ENCODE data around the gene RALA. TPM values are rescaled to one million over a fixed set of nuclear protein-coding genes. Genes with fewer than 3 reads are reported as not detected.

Gene RALA
- total and polyA plus RNA-seq, 4 donors, result 5.7 to 18.8 (median 9.2) TPM

DNA sequence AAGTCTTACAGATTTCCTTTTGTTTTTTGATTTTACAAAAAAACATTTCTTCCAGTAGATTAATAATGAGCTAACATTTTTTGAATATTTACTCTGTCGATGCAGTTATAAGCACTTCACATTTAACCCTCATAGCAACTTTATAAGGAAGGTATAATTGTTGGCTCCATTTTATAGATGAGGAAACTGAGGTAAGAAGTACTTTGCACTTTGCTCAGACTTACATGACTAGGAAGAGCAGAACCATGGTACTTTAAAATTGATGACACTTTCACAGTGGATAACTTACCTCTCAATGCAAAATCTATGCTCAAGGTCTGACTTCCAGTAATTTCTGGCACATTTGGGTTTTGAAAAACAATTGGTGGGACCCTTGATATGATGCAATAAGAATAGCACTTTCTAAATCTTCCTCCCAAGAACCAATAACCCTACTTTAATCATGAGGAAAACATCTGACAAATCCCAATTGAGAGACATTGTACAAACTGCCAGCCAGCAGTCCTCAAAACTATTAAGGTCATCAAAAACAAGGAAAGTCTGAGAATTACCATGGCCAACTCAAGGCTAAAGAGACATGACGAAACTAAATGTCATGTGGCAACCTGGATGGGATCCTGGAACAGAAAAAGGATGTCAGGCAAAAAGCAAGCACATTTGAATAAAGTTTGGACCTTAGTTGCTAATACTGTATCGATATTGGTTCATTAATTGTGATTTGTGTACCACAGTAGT, 72.6 kb downstream of the RALA start:
- Histone ChIP-seq H3K9me3 (ENCODE audit: control insufficient read depth in 4 of 4, low read length in 3 of 4) (no peaks in the 10 kb centered on the region), H3K4me3 (ENCODE audit: low read depth in 1 of 3, low read length in 3 of 3) (no peak overlapping the region), H3K27ac (ENCODE audit: low read depth in 1 of 2, low read length in 2 of 2) (no peak overlapping the region), H3K9ac (ENCODE audit: low read depth in 1 of 2, low read length in 2 of 2) (no peak overlapping the region), H3K4me1 (ENCODE audit: control insufficient read depth in 4 of 4, insufficient read depth in 4 of 4, low read length in 3 of 4) (no peaks in the 10 kb centered on the region), H3K36me3 (ENCODE audit: control insufficient read depth in 4 of 4, insufficient read depth in 3 of 4, low read depth in 1 of 4, low read length in 3 of 4) (peaks cover 3 to 19% (median 11%) of the 10 kb centered on the region in 4 donors), H3K27me3 (ENCODE audit: control insufficient read depth in 4 of 4, insufficient read depth in 4 of 4, low read length in 3 of 4) (no peaks in the 10 kb centered on the region)
- DNase-seq (ENCODE audit: low spot score), result no peak
- no peak for TF ChIP-seq ZBTB33 (IDR thresholded peaks at IDR 0.05)
- TF ChIP-seq GABPA (IDR thresholded peaks at IDR 0.05 in 1 of 2, conservative IDR thresholded peaks at IDR 0.05 in 1 of 2), result no peak
- no peak for TF ChIP-seq MAX (IDR thresholded peaks at IDR 0.05)
- no peak for TF ChIP-seq REST (IDR thresholded peaks at IDR 0.05)
- TF ChIP-seq HNF4A (conservative IDR thresholded peaks at IDR 0.05), result no peak
- no peak for TF ChIP-seq FOXA2 (IDR thresholded peaks at IDR 0.05)
- no peak for TF ChIP-seq NR2F2 (IDR thresholded peaks at IDR 0.05)
- TF ChIP-seq JUND (IDR thresholded peaks at IDR 0.05), result no peak
- TF ChIP-seq EGR1 (IDR thresholded peaks at IDR 0.05; ENCODE audit: low read depth in 2 of 2), result no peak
- TF ChIP-seq RXRA (IDR thresholded peaks at IDR 0.05), result no peak
- no peak for TF ChIP-seq ATF3 (IDR thresholded peaks at IDR 0.05)
- TF ChIP-seq RAD21 (IDR thresholded peaks at IDR 0.05), result no peak
- TF ChIP-seq YY1 (IDR thresholded peaks at IDR 0.05), result no peak
- no peak for TF ChIP-seq TAF1 (conservative IDR thresholded peaks at IDR 0.05)
- 94% methylated on average over 3 of the region's 3 CpGs for WGBS

DNA sequence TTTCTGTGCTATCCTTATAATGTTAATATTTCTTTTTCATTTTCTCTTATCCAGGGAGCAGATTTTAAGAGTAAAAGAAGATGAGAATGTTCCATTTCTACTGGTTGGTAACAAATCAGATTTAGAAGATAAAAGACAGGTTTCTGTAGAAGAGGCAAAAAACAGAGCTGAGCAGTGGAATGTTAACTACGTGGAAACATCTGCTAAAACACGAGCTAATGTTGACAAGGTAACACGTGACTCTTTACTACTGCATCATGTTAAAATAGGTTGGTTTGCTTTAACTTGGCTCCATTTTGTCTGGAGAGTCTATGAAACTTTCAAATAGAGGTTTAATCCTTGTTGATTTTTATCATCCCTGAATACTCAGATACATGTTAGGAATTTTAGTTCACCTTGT, 73.3 kb downstream of the RALA start:
- Histone ChIP-seq H3K36me3 (ENCODE audit: control insufficient read depth in 4 of 4, insufficient read depth in 3 of 4, low read depth in 1 of 4, low read length in 3 of 4) (peaks cover 3 to 19% (median 10%) of the 10 kb centered on the region in 4 donors), H3K27ac (ENCODE audit: low read depth in 1 of 2, low read length in 2 of 2) (no peak overlapping the region), H3K4me1 (ENCODE audit: control insufficient read depth in 4 of 4, insufficient read depth in 4 of 4, low read length in 3 of 4) (no peaks in the 10 kb centered on the region), H3K9me3 (ENCODE audit: control insufficient read depth in 4 of 4, low read length in 3 of 4) (no peaks in the 10 kb centered on the region), H3K4me3 (ENCODE audit: low read depth in 1 of 3, low read length in 3 of 3) (no peak overlapping the region), H3K9ac (ENCODE audit: low read depth in 1 of 2, low read length in 2 of 2) (no peak overlapping the region), H3K27me3 (ENCODE audit: control insufficient read depth in 4 of 4, insufficient read depth in 4 of 4, low read length in 3 of 4) (no peaks in the 10 kb centered on the region)
- WGBS, result 89% methylated on average over 3 of the region's 3 CpGs
- DNase-seq (ENCODE audit: low spot score), result no peak
- TF ChIP-seq FOXA1 (IDR thresholded peaks at IDR 0.05) (no peak), RXRA (IDR thresholded peaks at IDR 0.05) (no peak), JUND (IDR thresholded peaks at IDR 0.05) (no peak), RAD21 (IDR thresholded peaks at IDR 0.05) (no peak), HNF4G (IDR thresholded peaks at IDR 0.05) (no peak), HNF4A (conservative IDR thresholded peaks at IDR 0.05) (no peak), CTCF (IDR thresholded peaks at IDR 0.05; ENCODE audit: low read depth, low read length, missing input control) (no peak), SP1 (IDR thresholded peaks at IDR 0.05) (no peak), EGR1 (IDR thresholded peaks at IDR 0.05; ENCODE audit: low read depth in 2 of 2) (no peak), FOXA2 (IDR thresholded peaks at IDR 0.05) (no peak)

All from liver (tissue), 9 donors.